ENCODE results near the gene RABL3. TPM values are rescaled to one million over a fixed set of nuclear protein-coding genes. Genes with fewer than 3 reads are reported as not detected.
"Not testable (repeated sequence)": the region's sequence is repeated elsewhere in the genome, so short reads cannot be mapped to it uniquely, and the experiment has no call there.

Gene RABL3, protein sequence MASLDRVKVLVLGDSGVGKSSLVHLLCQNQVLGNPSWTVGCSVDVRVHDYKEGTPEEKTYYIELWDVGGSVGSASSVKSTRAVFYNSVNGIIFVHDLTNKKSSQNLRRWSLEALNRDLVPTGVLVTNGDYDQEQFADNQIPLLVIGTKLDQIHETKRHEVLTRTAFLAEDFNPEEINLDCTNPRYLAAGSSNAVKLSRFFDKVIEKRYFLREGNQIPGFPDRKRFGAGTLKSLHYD
- 5.1 TPM for total RNA-seq

GRCh38 chr3:120742198-120742848 lies at the start of gene RABL3, which contains the start of gene GTF2E1:
Gene RABL3 (minus strand): TSS chr3:120742516. CDS start chr3:120742507, 9 bp downstream.
Gene GTF2E1 (plus strand): TSS chr3:120742744. CDS start chr3:120750553, 7,809 bp downstream.
- DNase-seq (ENCODE audit: low read depth in 2 of 3, low spot score in 2 of 3), result peak; percentile 88 to 100 (median 98)

- DNase-seq (ENCODE audit: low read depth in 2 of 3, low spot score in 2 of 3), result no peak
Measured at GRCh38 chr3:120791913-120792312, 49.6 kb upstream of the RABL3 start.

GRCh38 chr3:120791010-120791409 lies 48.7 kb upstream of the RABL3 start:
- no peak for DNase-seq (ENCODE audit: low read depth in 2 of 3, low spot score in 2 of 3)

GRCh38 chr3:120785832-120786231 lies 43.5 kb upstream of the RABL3 start:
- not testable (repeated sequence) for DNase-seq (ENCODE audit: low read depth in 2 of 3, low spot score in 2 of 3)

DNA sequence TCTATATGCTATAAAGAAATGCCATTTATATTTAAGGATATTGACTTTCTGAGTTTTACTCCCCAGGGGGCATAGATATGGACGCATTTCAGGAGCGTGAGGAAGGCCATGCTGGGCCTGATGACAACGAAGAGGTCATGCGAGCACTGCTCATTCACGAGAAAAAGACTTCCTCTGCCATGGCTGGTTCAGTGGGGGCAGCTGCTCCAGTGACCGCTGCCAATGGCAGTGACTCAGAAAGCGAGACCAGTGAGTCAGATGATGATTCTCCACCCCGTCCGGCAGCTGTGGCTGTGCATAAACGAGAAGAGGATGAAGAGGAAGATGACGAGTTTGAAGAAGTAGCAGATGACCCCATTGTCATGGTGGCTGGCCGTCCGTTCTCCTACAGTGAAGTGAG lies 38.7 kb upstream of the RABL3 start:
- no peak for DNase-seq (ENCODE audit: low read depth in 2 of 3, low spot score in 2 of 3)

GRCh38 chr3:120778776-120779175 lies 36.5 kb upstream of the RABL3 start:
- no peak for DNase-seq (ENCODE audit: low read depth in 2 of 3, low spot score in 2 of 3)

GRCh38 chr3:120775411-120775810 lies 33.1 kb upstream of the RABL3 start:
- peak in 1 of 3 donors; percentile 11 for DNase-seq (ENCODE audit: low read depth in 2 of 3, low spot score in 2 of 3)

DNA sequence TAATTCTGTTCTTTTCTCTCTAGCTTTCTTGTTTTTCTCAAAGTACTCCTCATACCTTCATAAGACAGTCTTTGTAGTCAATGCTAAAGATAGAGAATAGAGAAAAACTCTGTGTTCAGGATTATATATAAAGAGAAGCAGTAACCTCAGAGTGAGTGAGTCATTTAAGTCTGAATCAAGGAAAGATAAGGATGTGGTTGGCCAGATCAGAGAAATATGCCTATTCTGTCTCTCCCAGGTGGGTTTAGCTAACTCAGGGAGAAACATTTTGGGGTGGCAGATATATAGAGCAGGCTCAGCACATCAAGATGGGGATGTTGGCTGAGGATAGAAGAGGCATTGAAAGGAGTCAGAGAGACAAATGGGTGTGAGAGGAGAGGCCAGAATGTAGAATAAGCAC lies 31.6 kb upstream of the RABL3 start:
- DNase-seq (ENCODE audit: low read depth in 2 of 3, low spot score in 2 of 3), result no peak

DNA sequence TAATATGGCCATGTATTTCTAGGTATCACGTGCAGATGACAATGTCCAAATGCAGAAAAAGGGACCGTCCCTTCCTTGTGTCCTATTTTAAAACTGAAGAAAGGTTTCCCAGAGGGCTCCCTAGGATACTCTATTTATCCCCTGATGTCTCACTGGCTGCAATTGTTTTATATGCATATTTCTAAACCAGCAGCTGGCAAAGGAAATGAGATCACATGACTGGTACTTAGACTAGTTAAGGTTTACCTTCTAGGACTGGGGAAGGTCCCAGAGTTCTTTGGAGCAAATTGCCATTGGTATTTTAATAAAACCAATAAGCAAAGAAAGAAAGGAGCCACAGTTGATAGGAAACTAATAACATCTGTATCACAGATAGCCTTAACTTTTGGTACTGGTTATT lies 29.8 kb upstream of the RABL3 start:
- no peak for DNase-seq (ENCODE audit: low read depth in 2 of 3, low spot score in 2 of 3)

DNA sequence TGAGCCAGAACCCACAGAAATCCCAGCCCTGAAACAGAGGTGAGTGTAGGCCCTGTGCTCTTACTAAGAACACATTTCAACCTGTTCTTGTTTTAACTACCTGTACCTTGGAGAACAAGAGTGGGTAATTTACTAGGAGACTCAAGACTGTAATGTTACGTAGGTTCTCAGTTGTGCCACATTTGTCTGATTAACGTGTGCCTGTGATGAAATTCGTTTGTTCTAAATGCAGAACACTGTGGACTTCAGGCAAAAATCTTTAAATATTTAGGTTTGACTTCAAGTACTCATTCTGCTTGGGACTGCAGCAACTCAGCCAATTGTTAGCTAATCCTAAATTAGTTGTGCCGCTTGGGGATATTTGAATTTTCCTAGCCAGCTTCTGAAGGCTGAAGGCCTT lies 28.6 kb upstream of the RABL3 start:
- no peak for DNase-seq (ENCODE audit: low read depth in 2 of 3, low spot score in 2 of 3)

DNA sequence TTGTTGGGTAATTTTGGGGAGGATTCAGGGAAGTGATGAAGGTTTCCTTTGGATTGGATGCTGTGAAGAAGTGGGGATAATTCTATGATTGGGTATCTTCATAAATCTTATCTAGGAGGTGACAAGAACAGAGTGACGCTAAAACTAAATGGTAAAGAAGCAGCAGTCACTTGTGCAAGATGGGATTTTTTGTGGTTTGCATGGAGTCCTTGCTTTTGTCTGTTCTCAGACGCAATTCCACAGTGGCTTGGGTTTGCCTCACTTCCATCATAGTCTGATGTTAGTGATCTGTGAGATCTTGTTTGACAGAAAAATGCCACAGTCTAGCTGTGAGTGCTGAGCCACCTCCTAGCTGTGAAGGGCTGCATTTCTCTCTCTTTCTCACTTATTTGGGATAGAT lies 27.1 kb upstream of the RABL3 start:
- DNase-seq (ENCODE audit: low read depth in 2 of 3, low spot score in 2 of 3), result no peak

DNA sequence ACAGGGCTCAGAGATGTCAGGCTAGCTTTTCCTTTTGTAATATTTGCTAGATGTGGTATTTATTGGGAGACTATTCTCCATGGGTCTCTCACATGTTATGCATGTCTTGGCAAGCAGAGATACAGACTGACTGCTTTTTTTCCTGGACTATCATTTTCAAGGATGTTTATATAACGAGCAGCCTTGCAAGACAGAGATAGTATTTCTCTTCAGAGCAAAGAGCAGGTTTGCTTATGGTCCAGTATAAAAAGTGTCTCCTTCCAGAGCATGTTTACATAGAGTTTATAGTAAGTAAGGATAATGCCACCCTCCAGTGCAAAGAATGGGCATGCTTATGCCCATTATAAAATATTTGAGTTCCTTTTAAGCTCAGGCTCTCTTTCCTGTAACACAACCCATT lies 24.8 kb upstream of the RABL3 start:
- DNase-seq (ENCODE audit: low read depth in 2 of 3, low spot score in 2 of 3), result no peak

- DNase-seq (ENCODE audit: low read depth in 2 of 3, low spot score in 2 of 3), result no peak
Measured at GRCh38 chr3:120766576-120766975, 24.3 kb upstream of the RABL3 start.

- no peak for DNase-seq (ENCODE audit: low read depth in 2 of 3, low spot score in 2 of 3)
Measured at GRCh38 chr3:120765830-120766493, 23.6 kb upstream of the RABL3 start.

DNA sequence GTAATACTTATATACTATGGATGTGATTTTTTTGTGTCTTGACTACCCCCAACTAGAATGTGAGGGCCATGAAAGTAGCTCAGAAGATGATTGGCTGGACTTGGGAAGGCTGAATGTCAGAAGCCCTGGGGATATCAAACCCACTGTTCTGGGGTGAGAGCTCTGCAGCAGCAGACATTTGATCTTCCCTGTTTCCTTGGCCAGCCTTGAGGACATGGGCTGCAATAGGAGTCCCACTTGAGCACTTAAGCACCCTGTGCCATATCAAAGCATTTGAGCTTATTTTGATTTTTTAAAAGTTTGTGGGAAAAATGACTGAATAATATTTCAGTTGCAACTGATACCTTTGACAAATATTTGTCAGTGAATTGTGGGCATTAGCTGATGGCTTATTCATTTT lies 21.9 kb upstream of the RABL3 start:
- no peak for DNase-seq (ENCODE audit: low read depth in 2 of 3, low spot score in 2 of 3)

GRCh38 chr3:120763601-120764000 lies 21.3 kb upstream of the RABL3 start:
- DNase-seq (ENCODE audit: low read depth in 2 of 3, low spot score in 2 of 3), result no peak

DNA sequence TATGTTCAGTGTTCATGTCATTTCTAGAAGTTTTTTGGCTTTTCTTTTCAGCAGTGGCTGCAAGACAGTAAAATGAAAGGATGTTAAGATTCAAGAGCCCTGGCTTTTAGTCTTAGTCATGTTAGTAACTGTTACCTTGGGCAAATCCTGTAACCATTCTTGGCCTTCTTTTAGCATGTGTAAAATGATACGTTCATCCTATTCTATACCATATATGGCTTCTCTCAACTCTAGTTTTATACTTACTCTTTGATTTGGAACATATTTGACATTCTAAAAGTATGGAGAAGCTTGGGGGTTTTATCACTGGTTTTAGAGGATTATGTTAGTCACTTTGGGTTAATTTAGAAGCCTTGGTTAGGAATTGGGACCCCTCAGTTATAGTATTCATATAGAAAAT lies 20.3 kb upstream of the RABL3 start:
- no peak for DNase-seq (ENCODE audit: low read depth in 2 of 3, low spot score in 2 of 3)

GRCh38 chr3:120758551-120758950 lies 16.2 kb upstream of the RABL3 start:
- not testable (repeated sequence) for DNase-seq (ENCODE audit: low read depth in 2 of 3, low spot score in 2 of 3)

DNA sequence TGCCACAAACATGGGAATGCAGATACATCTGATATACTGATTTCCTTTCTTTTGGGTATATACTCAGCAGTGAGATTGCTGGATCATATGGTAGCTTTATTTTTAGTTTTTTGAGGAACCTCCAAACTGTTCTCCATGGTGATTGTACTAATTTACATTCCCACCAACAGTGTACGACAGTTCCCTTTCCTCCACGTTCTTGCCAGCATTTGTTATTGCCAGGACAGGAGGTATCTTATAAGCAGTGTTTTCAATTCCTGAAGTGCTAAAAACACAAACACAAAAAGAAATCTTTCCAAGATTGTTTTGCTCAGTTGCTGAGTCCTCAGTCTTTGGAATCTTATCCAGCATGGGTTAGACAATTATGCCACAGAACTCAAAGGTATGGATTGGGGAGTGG lies 13.7 kb upstream of the RABL3 start:
- DNase-seq (ENCODE audit: low read depth in 2 of 3, low spot score in 2 of 3), result no peak

- no peak for DNase-seq (ENCODE audit: low read depth in 2 of 3, low spot score in 2 of 3)
Measured at GRCh38 chr3:120753810-120754209, 11.5 kb upstream of the RABL3 start.

DNA sequence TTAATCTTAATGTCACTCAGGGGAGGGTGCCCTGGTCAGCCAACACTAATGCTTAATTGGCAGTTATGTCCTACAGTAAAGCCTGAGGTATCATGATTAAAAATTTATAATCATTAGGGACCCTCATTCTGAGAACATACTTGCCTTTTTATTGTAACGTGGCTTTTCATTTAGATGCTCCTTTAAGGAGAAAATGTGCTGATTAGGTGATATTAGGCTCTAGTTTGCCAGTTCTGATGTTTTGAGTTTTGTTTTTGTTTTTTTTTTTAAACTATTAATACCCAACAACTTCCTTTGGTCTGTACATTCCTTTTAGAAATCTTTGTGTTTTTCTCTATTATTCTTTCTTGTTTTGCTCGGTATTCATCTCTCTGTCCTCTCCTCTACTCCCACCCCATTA lies 10.5 kb upstream of the RABL3 start:
- no peak for DNase-seq (ENCODE audit: low read depth in 2 of 3, low spot score in 2 of 3)

- DNase-seq (ENCODE audit: low read depth in 2 of 3, low spot score in 2 of 3), result no peak
Measured at GRCh38 chr3:120752230-120752629, 9.9 kb upstream of the RABL3 start.

Data from hematopoietic multipotent progenitor cell (in vitro differentiated cells).